LHCN-M2 (cell line): Measurements from ENCODE around the gene WDR11. TPM values are rescaled to one million over a fixed set of nuclear protein-coding genes. Genes with fewer than 3 reads are reported as not detected.

Source experiments
- DNase-seq: peaks from one replicate; pipeline ENCODE4 v3.0.0-alpha.2; 2012; ENCODE audit warnings: low read depth
- total RNA-seq: library from RNA; depleted of rRNA; stranded (reverse); fragments of >200 nt; gene quantifications from 2 replicates; pipeline ENCODE4 v1.2.3, GENCODE V29; 2014

The WDR11 gene
- total RNA-seq, 1 experiment from 2014 or later = 46.6 TPM

GRCh38 chr10:120945182-120945581, 94.0 kb downstream of the WDR11 start:
- DNase-seq = no peak

GRCh38 chr10:120945801-120946302, 94.7 kb downstream of the WDR11 start:
- no peak for DNase-seq

GRCh38 chr10:120946497-120946896, 95.3 kb downstream of the WDR11 start:
- DNase-seq = no peak

GRCh38 chr10:120948889-120949608, 97.9 kb downstream of the WDR11 start:
- peak; percentile 50 for DNase-seq

GRCh38 chr10:120949609-120950031, 98.5 kb downstream of the WDR11 start:
- no peak for DNase-seq

GRCh38 chr10:120950051-120950561, 98.9 kb downstream of the WDR11 start:
- no peak for DNase-seq

- DNase-seq = no peak
Measured at GRCh38 chr10:120951288-120951687, 100.1 kb downstream of the WDR11 start.

GRCh38 chr10:120953897-120954296, 102.7 kb downstream of the WDR11 start:
- DNase-seq = no peak
